Mucosa of stomach (tissue), 1 donor: ENCODE measurements around the gene LCE6A.

Experiments used
- H3K27me3 ChIP-seq: one replicate; pipeline ENCODE4 v1.7.0; 2013; ENCODE audit warnings: mild to moderate bottlenecking, low read length; ENCODE audit not compliant: control insufficient read depth, insufficient read depth
- H3K36me3 ChIP-seq: one replicate; pipeline ENCODE4 v1.7.0; 2013; ENCODE audit warnings: low read length; ENCODE audit not compliant: control insufficient read depth, insufficient read depth
- H3K4me1 ChIP-seq: one replicate; pipeline ENCODE4 v1.7.0; 2013; ENCODE audit warnings: mild to moderate bottlenecking, low read length; ENCODE audit not compliant: control insufficient read depth, insufficient read depth
- H3K4me3 ChIP-seq: one replicate; pipeline ENCODE4 v1.7.0; 2013; ENCODE audit warnings: low read length
- H3K9ac ChIP-seq: one replicate; pipeline ENCODE4 v1.7.0; 2013; ENCODE audit warnings: mild to moderate bottlenecking, low read length, moderate library complexity
- H3K9me3 ChIP-seq: one replicate; pipeline ENCODE4 v1.7.0; 2013; ENCODE audit warnings: mild to moderate bottlenecking, low read length, moderate library complexity; ENCODE audit not compliant: control insufficient read depth
- donor health status: Pancreatic carcinoma.

The LCE6A gene

GRCh38 chr1:152842556-152842955, at the start of gene LCE6A:
LCE6A (plus strand) TSS chr1:152842856; CDS start chr1:152843521, 665 bp downstream.
- no peak within 1 kb of the TSS for H3K9ac ChIP-seq

DNA sequence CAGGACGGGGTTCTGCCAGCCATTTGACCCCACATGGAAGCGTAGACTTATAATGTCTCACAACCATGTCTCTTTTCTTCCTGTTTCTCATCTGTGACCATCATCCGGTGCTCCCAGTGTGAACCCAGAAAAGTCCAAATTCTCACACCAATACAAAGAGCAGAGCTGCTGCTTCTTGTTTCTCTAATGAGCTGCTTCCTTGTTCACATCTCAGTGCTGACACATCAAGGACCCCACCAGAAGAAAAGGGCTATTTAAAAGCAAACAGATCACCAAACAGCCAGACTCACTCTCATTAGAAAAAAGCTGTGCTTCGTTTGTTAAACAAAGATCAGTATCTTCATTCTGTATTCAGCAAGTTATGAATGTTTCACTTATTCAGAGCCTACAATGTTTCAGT, 47.0 kb upstream of the LCE6A start:
- H3K27me3 ChIP-seq: no peaks in the 10 kb centered on the region
- H3K4me1 ChIP-seq: no peaks in the 10 kb centered on the region
- H3K9ac ChIP-seq: no peak overlapping the region
- no peaks in the 10 kb centered on the region for H3K36me3 ChIP-seq
- no peaks in the 10 kb centered on the region for H3K9me3 ChIP-seq
- H3K4me3 ChIP-seq: no peak overlapping the region

More at GRCh38 chr1:152842556-152842955, at the start of gene LCE6A:
- Histone ChIP-seq H3K9me3 (no peaks in the 10 kb centered on the region), H3K36me3 (no peaks in the 10 kb centered on the region), H3K4me1 (no peaks in the 10 kb centered on the region), H3K27me3 (no peaks in the 10 kb centered on the region), H3K4me3 (no peak within 1 kb of the TSS)

DNA sequence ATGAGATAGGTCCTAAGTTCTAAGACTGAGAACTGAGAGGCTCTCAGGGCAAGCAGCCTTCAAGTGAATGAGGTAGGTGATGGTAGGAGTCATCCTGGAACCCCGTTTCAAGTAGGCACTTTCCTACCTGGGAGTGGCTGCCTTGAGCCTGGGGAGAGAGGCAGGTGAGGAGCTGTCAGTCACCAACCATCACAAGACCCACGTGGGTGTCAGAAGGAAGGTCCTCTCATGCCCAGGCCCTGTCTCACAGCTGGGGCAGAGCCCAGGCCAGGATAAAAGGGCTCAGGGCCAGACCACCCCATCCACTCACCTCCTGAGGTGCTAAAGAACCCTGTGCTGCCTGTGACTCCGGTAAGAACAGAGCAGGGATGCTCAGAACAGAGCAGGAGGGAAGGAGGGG, 46.2 kb upstream of the LCE6A start, which contains the start of gene LCE1D:
Gene LCE1D (plus strand): TSS at position 301 of the 400 bp plus-strand sequence. CDS start 1,074 bp downstream, outside the sequence.
- H3K4me3 ChIP-seq: no peak within 1 kb of the TSS
- H3K4me1 ChIP-seq: no peaks in the 10 kb centered on the region
- no peaks in the 10 kb centered on the region for H3K27me3 ChIP-seq
- no peak within 1 kb of the TSS for H3K9ac ChIP-seq
- no peaks in the 10 kb centered on the region for H3K36me3 ChIP-seq
- H3K9me3 ChIP-seq: no peaks in the 10 kb centered on the region

DNA sequence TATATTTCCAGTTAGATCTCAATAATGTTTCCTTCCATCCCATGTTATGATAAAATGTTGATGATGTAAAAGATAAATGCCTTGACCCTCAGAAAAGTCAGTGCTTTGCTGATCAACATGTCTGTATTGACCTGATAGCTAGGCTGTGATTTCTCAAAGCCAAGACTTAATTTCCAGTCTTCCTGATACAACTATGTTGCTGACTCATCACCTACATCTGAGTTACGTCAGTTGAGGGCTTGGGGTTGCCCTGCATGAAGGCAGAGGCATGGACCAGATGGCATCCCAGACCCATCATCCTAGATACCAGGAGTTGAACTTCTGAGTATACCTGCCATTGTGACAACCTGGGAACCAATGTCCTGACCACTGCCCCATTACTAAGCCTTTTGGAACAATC, 41.3 kb upstream of the LCE6A start:
- H3K27me3 ChIP-seq: no peaks in the 10 kb centered on the region
- no peaks in the 10 kb centered on the region for H3K9me3 ChIP-seq
- H3K36me3 ChIP-seq: no peaks in the 10 kb centered on the region
- H3K9ac ChIP-seq: no peak overlapping the region
- H3K4me1 ChIP-seq: no peaks in the 10 kb centered on the region
- H3K4me3 ChIP-seq: no peak overlapping the region

- Histone ChIP-seq H3K4me1 (no peaks in the 10 kb centered on the region), H3K4me3 (no peak within 1 kb of the TSS), H3K9ac (no peak within 1 kb of the TSS), H3K9me3 (no peaks in the 10 kb centered on the region), H3K36me3 (no peaks in the 10 kb centered on the region), H3K27me3 (no peaks in the 10 kb centered on the region)
Observed at GRCh38 chr1:152806576-152806975, 36.1 kb upstream of the LCE6A start, which contains the start of gene LCE1C. LCE1C (minus strand) TSS chr1:152806651; CDS start chr1:152805478, 1,173 bp downstream.

GRCh38 chr1:152811050-152811449, 31.6 kb upstream of the LCE6A start:
- Histone ChIP-seq H3K4me3 (no peak overlapping the region), H3K4me1 (no peaks in the 10 kb centered on the region), H3K27me3 (no peaks in the 10 kb centered on the region), H3K9me3 (no peaks in the 10 kb centered on the region), H3K9ac (no peak overlapping the region), H3K36me3 (no peaks in the 10 kb centered on the region)

DNA sequence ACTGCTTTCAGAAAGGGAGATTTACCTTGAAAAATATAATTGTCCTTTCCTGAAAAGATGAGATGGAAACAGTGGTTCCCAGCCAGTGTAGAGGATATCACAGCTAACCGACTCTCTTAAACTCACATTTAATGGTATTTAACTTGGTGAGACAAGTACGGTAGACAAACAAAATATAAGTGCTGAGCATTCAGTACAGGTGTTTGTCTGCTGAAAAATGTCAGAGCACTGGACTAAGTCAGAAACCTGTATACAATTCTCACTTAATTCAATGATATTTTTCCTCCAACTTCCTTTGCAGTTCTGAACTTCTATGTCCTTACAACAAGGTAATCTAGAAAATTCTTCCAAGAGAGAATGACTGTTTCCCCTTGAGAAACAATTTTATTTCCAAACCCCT, 31.0 kb upstream of the LCE6A start, which contains the start of gene LCE1B:
Gene LCE1B (plus strand): TSS at position 301 of the 400 bp plus-strand sequence. CDS start 476 bp downstream, outside the sequence.
- Histone ChIP-seq H3K9me3 (no peaks in the 10 kb centered on the region), H3K4me1 (no peaks in the 10 kb centered on the region), H3K36me3 (no peaks in the 10 kb centered on the region), H3K9ac (no peak within 1 kb of the TSS), H3K4me3 (no peak within 1 kb of the TSS), H3K27me3 (no peaks in the 10 kb centered on the region)

DNA sequence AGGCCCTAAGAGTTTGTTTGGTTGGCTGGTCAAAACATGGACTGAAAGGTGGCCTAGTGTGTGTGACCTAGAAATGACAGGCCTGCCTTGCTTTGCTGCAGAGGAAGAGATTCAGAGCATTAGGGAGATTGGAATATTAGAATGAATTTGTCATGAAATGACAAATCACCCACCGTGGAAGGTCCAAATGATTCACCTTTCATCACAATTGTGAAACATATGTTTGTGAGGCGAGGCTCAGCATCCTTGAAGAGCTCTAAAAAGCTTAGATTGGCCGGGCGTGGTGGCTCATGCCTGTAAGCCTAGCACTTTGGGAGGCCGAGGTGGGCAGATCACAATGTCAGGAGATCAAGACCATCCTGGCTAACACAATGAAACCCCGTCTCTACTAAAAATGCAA, 25.3 kb upstream of the LCE6A start:
- Histone ChIP-seq H3K36me3 (no peaks in the 10 kb centered on the region), H3K4me1 (no peaks in the 10 kb centered on the region), H3K4me3 (no peak overlapping the region), H3K9ac (no peak overlapping the region), H3K27me3 (no peaks in the 10 kb centered on the region), H3K9me3 (no peaks in the 10 kb centered on the region)

- no peaks in the 10 kb centered on the region for H3K4me1 ChIP-seq
- no peaks in the 10 kb centered on the region for H3K9me3 ChIP-seq
- H3K36me3 ChIP-seq: no peaks in the 10 kb centered on the region
- H3K4me3 ChIP-seq: no peak overlapping the region
- no peak overlapping the region for H3K9ac ChIP-seq
- no peaks in the 10 kb centered on the region for H3K27me3 ChIP-seq
Observed at GRCh38 chr1:152823294-152823693, 19.4 kb upstream of the LCE6A start.

GRCh38 chr1:152824964-152825363, 17.7 kb upstream of the LCE6A start:
- Histone ChIP-seq H3K27me3 (no peaks in the 10 kb centered on the region), H3K36me3 (no peaks in the 10 kb centered on the region), H3K4me1 (no peaks in the 10 kb centered on the region), H3K9ac (no peak overlapping the region), H3K9me3 (no peaks in the 10 kb centered on the region), H3K4me3 (no peak overlapping the region)

DNA sequence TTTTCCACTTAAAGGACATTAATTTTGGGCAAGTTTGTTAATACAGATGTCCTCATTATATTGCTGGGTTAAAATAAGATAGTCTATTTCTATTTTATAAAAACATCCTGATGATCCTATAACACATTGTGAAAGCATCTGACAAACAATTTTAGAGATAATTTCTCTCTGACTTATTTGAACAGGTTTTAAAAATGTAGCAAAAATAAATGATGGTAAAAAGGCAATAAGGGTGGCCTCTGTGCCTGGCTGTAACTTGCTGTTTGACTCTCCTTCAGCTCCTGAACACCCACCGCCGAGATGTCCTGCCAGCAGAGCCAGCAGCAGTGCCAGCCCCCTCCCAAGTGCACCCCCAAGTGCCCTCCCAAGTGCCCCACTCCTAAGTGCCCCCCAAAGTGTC, 15.5 kb upstream of the LCE6A start, which contains the start of gene LCE1A:
Gene LCE1A (plus strand): TSS at position 301 of the 400 bp plus-strand sequence. CDS start 0 bp downstream, at position 301.
- no peaks in the 10 kb centered on the region for H3K27me3 ChIP-seq

GRCh38 chr1:152836870-152837269, 5.8 kb upstream of the LCE6A start:
- H3K4me1 ChIP-seq: no peaks in the 10 kb centered on the region
- no peak overlapping the region for H3K9ac ChIP-seq
- no peaks in the 10 kb centered on the region for H3K36me3 ChIP-seq
- no peak overlapping the region for H3K4me3 ChIP-seq
- no peaks in the 10 kb centered on the region for H3K9me3 ChIP-seq
- no peaks in the 10 kb centered on the region for H3K27me3 ChIP-seq

More for the DNA sequence above, 15.5 kb upstream of the LCE6A start, which contains the start of gene LCE1A:
- no peak within 1 kb of the TSS for H3K9ac ChIP-seq
- no peak within 1 kb of the TSS for H3K4me3 ChIP-seq
- H3K4me1 ChIP-seq: no peaks in the 10 kb centered on the region
- H3K9me3 ChIP-seq: no peaks in the 10 kb centered on the region
- no peaks in the 10 kb centered on the region for H3K36me3 ChIP-seq

GRCh38 chr1:152855661-152856060, 13.0 kb downstream of the LCE6A start:
- Histone ChIP-seq H3K36me3 (no peaks in the 10 kb centered on the region), H3K9me3 (no peaks in the 10 kb centered on the region), H3K9ac (no peak overlapping the region), H3K4me3 (no peak overlapping the region), H3K4me1 (no peaks in the 10 kb centered on the region), H3K27me3 (no peaks in the 10 kb centered on the region)
